Measurements from ENCODE around the gene WHRN. TPM values are rescaled to one million over a fixed set of nuclear protein-coding genes. Genes with fewer than 3 reads are reported as not detected.

Gene WHRN
- total RNA-seq, 1 donor from 2014 or later, result 14.5 TPM

GRCh38 chr9:114434878-114435311, 70.4 kb downstream of the WHRN start:
- H3K9me3 Mint-ChIP-seq, result no peaks in the 10 kb centered on the region
- no peaks in the 10 kb centered on the region for H3K36me3 Mint-ChIP-seq (ENCODE audit: low read depth)
- ATAC-seq (ENCODE audit: low read depth) (peak; percentile 81), DNase-seq (no peak)
- H3K27me3 Mint-ChIP-seq, result no peaks in the 10 kb centered on the region
- no peaks in the 10 kb centered on the region for H3K4me1 Mint-ChIP-seq
- ChIA-PET CTCF (interaction anchor here (0.6 to 5.8 kb wide), 17 partner anchors 12 to 237 kb away, joined by 3 to 96 read pairs (median 5); partner anchors contain the start of genes ATP6V1G1 and WHRN), POLR2A (interaction anchor here (0.6 to 0.8 kb wide), 3 partner anchors 181 to 303 kb away, joined by 3 to 7 read pairs (median 3); no protein-coding TSS in a partner anchor)
- no peak overlapping the region for H3K4me3 Mint-ChIP-seq
- intact Hi-C loops (cut with micrococcal nuclease), result loop anchor here (1.0 to 10.0 kb wide), 6 partner anchors 16 to 580 kb away; no protein-coding TSS in a partner anchor
- H3K27ac Mint-ChIP-seq, result no peak overlapping the region
- TF ChIP-seq CTCF (IDR thresholded peaks at IDR 0.05), result no peak

DNA sequence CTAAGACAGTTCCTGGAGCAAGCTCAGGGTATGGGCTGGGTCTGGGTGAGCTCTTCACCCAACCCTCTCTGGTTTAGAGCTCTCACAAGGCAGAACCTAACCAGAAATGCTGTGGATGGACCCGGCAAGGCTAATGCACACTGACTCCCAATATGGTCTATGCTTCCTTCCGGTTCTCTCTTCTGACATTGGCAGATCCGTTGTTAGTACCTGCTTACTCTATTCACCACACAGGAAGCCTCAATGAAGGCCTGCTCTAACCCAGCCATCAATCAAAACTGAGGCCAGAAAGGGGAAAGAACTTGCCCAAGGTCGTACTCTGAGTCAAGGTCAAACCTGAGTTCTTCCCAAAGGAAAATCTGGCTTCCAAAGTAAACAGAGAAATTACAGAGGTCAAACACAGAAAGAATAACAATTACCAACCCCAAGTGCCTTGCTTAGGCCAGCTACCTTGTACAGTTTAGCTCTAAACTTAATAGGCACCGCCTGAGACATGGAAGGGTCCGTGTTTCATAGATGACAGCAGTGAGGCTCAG, 71.5 kb downstream of the WHRN start:
- Mint-ChIP-seq H3K4me1 (no peaks in the 10 kb centered on the region), H3K4me3 (no peak overlapping the region), H3K27me3 (no peaks in the 10 kb centered on the region), H3K27ac (no peak overlapping the region), H3K36me3 (ENCODE audit: low read depth) (no peaks in the 10 kb centered on the region), H3K9me3 (no peaks in the 10 kb centered on the region)
- ATAC-seq (ENCODE audit: low read depth) (no peak), DNase-seq (no peak)
- no peak for TF ChIP-seq CTCF (IDR thresholded peaks at IDR 0.05)
- ChIA-PET CTCF (interaction anchor here (1.0 to 5.8 kb wide), 9 partner anchors 15 to 219 kb away, joined by 3 to 96 read pairs (median 6); partner anchors contain the start of gene WHRN), POLR2A (interaction anchor here (0.6 kb wide), 1 partner anchor 207 kb away, joined by 4 read pairs; no protein-coding TSS in a partner anchor)
- intact Hi-C loops (cut with micrococcal nuclease), result loop anchor here (1.0 to 10.0 kb wide), 6 partner anchors 17 to 581 kb away; no protein-coding TSS in a partner anchor

DNA sequence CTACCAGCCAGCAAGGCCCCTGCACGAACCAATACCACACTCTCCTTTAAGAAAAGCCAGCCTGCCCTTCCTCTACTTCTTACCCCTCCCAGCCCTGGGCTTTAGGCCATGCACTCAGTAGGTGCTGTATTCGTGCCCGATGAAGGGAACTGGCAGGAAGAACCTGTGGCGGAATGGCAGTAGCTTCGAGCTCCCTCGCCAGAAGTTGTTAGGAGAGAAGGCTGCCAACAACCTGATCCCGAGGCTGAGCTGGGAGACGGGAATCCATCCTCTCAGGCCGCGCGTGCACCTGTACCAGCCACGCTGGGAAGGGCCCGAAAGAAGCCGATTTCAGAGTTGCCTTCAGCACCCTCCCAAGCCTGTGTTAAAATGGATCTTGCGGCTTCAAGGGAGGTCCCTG, 72.2 kb downstream of the WHRN start:
- intact Hi-C loops (cut with micrococcal nuclease), result loop anchor here (10.0 kb wide), 1 partner anchor 582 kb away; no protein-coding TSS in a partner anchor
- Mint-ChIP-seq H3K27me3 (no peaks in the 10 kb centered on the region), H3K9me3 (no peaks in the 10 kb centered on the region), H3K4me3 (no peak overlapping the region), H3K27ac (no peak overlapping the region), H3K36me3 (ENCODE audit: low read depth) (no peaks in the 10 kb centered on the region), H3K4me1 (no peaks in the 10 kb centered on the region)
- no peak for DNase-seq
- no peak for ATAC-seq (ENCODE audit: low read depth)
- TF ChIP-seq CTCF (IDR thresholded peaks at IDR 0.05), result no peak
- ChIA-PET POLR2A (interaction anchor here (0.6 kb wide), 1 partner anchor 207 kb away, joined by 4 read pairs; no protein-coding TSS in a partner anchor), CTCF (interaction anchor here (0.6 to 5.8 kb wide), 8 partner anchors 16 to 220 kb away, joined by 3 to 96 read pairs (median 5); partner anchors contain the start of gene WHRN)

GRCh38 chr9:114432323-114433067, 72.8 kb downstream of the WHRN start:
- CTCF ChIA-PET, result interaction anchor here (0.6 to 5.8 kb wide), 6 partner anchors 17 to 221 kb away, joined by 3 to 96 read pairs (median 5); partner anchors contain the start of gene WHRN
- Mint-ChIP-seq H3K4me1 (no peaks in the 10 kb centered on the region), H3K27me3 (no peaks in the 10 kb centered on the region), H3K36me3 (ENCODE audit: low read depth) (no peaks in the 10 kb centered on the region), H3K4me3 (no peak overlapping the region), H3K27ac (no peak overlapping the region), H3K9me3 (no peaks in the 10 kb centered on the region)
- POLR2A ChIA-PET, result no interaction called here
- no peak for ATAC-seq (ENCODE audit: low read depth)
- no peak for TF ChIP-seq CTCF (IDR thresholded peaks at IDR 0.05)
- no peak for DNase-seq
- intact Hi-C loops (cut with micrococcal nuclease), result loop anchor here (10.0 kb wide), 1 partner anchor 582 kb away; no protein-coding TSS in a partner anchor

GRCh38 chr9:114431770-114432169, 73.5 kb downstream of the WHRN start:
- ATAC-seq (ENCODE audit: low read depth) (no peak), DNase-seq (no peak)
- H3K4me1 Mint-ChIP-seq, result no peaks in the 10 kb centered on the region
- TF ChIP-seq CTCF (IDR thresholded peaks at IDR 0.05), result no peak
- H3K36me3 Mint-ChIP-seq (ENCODE audit: low read depth), result no peaks in the 10 kb centered on the region
- CTCF ChIA-PET, result interaction anchor here (0.9 kb wide), 1 partner anchor 160 kb away, joined by 3 read pairs; no protein-coding TSS in a partner anchor
- POLR2A ChIA-PET, result no interaction called here
- intact Hi-C loops (cut with micrococcal nuclease), result loop anchor here (10.0 kb wide), 1 partner anchor 583 kb away; no protein-coding TSS in a partner anchor
- H3K9me3 Mint-ChIP-seq, result no peaks in the 10 kb centered on the region
- no peak overlapping the region for H3K4me3 Mint-ChIP-seq
- no peak overlapping the region for H3K27ac Mint-ChIP-seq
- no peaks in the 10 kb centered on the region for H3K27me3 Mint-ChIP-seq

Data from activated B cell treated with CpG ODN at 0.5 μM for 24 hours (primary cell).